Measurements from ENCODE around the gene ZNF580. TPM values are rescaled to one million over a fixed set of nuclear protein-coding genes. Genes with fewer than 3 reads are reported as not detected.

ZNF580 gene
- total RNA-seq, 1 donor from 2014 or later, result 79.8 TPM

GRCh38 chr19:55642153-55643002 is 1.6 kb downstream of the ZNF580 start:
- DNase-seq (ENCODE audit: extremely low spot score, unreplicated experiment), result no peak
- H3K27ac Mint-ChIP-seq (ENCODE audit: unreplicated experiment), result peak overlapping the region; percentile 96
- H3K27me3 Mint-ChIP-seq (ENCODE audit: unreplicated experiment), result no peaks in the 10 kb centered on the region
- H3K4me1 Mint-ChIP-seq (ENCODE audit: unreplicated experiment), result peaks cover 58% of the 10 kb centered on the region
- no peaks in the 10 kb centered on the region for H3K9me3 Mint-ChIP-seq (ENCODE audit: unreplicated experiment)
- H3K4me3 Mint-ChIP-seq (ENCODE audit: unreplicated experiment), result peak overlapping the region; percentile 93
- TF ChIP-seq CTCF (IDR thresholded peaks at IDR 0.05), result no peak
- H3K36me3 Mint-ChIP-seq (ENCODE audit: unreplicated experiment), result peaks cover 10% of the 10 kb centered on the region

GRCh38 chr19:55643003-55643886 is 2.4 kb downstream of the ZNF580 start, which contains the start of gene ZNF581:
TSS of gene ZNF581 (plus strand) at chr19:55643649. CDS start at chr19:55644572, 923 bp downstream.
- H3K36me3 Mint-ChIP-seq (ENCODE audit: unreplicated experiment), result peaks cover 9% of the 10 kb centered on the region
- DNase-seq (ENCODE audit: extremely low spot score, unreplicated experiment), result peak; percentile 90
- no peaks in the 10 kb centered on the region for H3K27me3 Mint-ChIP-seq (ENCODE audit: unreplicated experiment)
- peaks cover 56% of the 10 kb centered on the region for H3K4me1 Mint-ChIP-seq (ENCODE audit: unreplicated experiment)
- H3K4me3 Mint-ChIP-seq (ENCODE audit: unreplicated experiment), result peak within 1 kb of the TSS; percentile 93
- no peak for TF ChIP-seq CTCF (IDR thresholded peaks at IDR 0.05)
- no peaks in the 10 kb centered on the region for H3K9me3 Mint-ChIP-seq (ENCODE audit: unreplicated experiment)
- H3K27ac Mint-ChIP-seq (ENCODE audit: unreplicated experiment), result peak within 1 kb of the TSS; percentile 96

GRCh38 chr19:55643887-55644176 is 3.0 kb downstream of the ZNF580 start:
- Mint-ChIP-seq H3K9me3 (ENCODE audit: unreplicated experiment) (no peaks in the 10 kb centered on the region), H3K4me3 (ENCODE audit: unreplicated experiment) (peak overlapping the region; percentile 93), H3K27ac (ENCODE audit: unreplicated experiment) (peak overlapping the region; percentile 78), H3K36me3 (ENCODE audit: unreplicated experiment) (peaks cover 7% of the 10 kb centered on the region), H3K27me3 (ENCODE audit: unreplicated experiment) (no peaks in the 10 kb centered on the region), H3K4me1 (ENCODE audit: unreplicated experiment) (peaks cover 57% of the 10 kb centered on the region)
- TF ChIP-seq CTCF (IDR thresholded peaks at IDR 0.05), result no peak
- no peak for DNase-seq (ENCODE audit: extremely low spot score, unreplicated experiment)

- Mint-ChIP-seq H3K36me3 (ENCODE audit: unreplicated experiment) (peaks cover 4% of the 10 kb centered on the region), H3K27me3 (ENCODE audit: unreplicated experiment) (no peaks in the 10 kb centered on the region), H3K4me1 (ENCODE audit: unreplicated experiment) (peaks cover 55% of the 10 kb centered on the region), H3K9me3 (ENCODE audit: unreplicated experiment) (no peaks in the 10 kb centered on the region), H3K4me3 (ENCODE audit: unreplicated experiment) (peak overlapping the region; percentile 93), H3K27ac (ENCODE audit: unreplicated experiment) (peak overlapping the region; percentile 78)
- DNase-seq (ENCODE audit: extremely low spot score, unreplicated experiment), result no peak
- no peak for TF ChIP-seq CTCF (IDR thresholded peaks at IDR 0.05)
These were observed 3.5 kb downstream of the ZNF580 start for GRCh38 chr19:55644191-55644833.
